Common myeloid progenitor, CD34-positive (primary cell): ENCODE data around the gene ZFX.

Source experiments
- CTCF ChIA-PET: fragments of 350-600 bp; sonication (Branson Sonifier 250); formaldehyde crosslinking; loops from one replicate; lab custom pipeline; 2021; ENCODE audit warnings: antibody characterized with exemption; lab: Charles Lee
- POLR2A ChIA-PET: fragments of 350-600 bp; sonication (Branson Sonifier 250); formaldehyde crosslinking; loops from one replicate; lab custom pipeline; 2021; ENCODE audit warnings: antibody characterized with exemption; lab: Charles Lee
- DNase-seq, 3 donors: peaks; one replicate each; pipeline versions ENCODE4 v3.0.0 to v3.0.0-alpha.2; 2013
- H3K27ac ChIP-seq, 2 experiments: 1 replicate in 1 of 2; 2 replicates in 1 of 2; pipeline ENCODE4 v1.7.0; 2013; ENCODE audit warnings: inconsistent platforms in 2 of 2, low read length in 2 of 2, mild to moderate bottlenecking in 2 of 2, low read depth in 1 of 2, moderate library complexity in 1 of 2; ENCODE audit not compliant: severe bottlenecking in 2 of 2, insufficient read depth in 1 of 2, poor library complexity in 1 of 2
- H3K27me3 ChIP-seq, 5 experiments: replicated peaks in 2 of 5; 1 replicate in 3 of 5; 2 replicates in 2 of 5; pipeline versions ENCODE4 v1.6.1 to v1.7.0; 2013; ENCODE audit warnings: low read length in 4 of 5, mild to moderate bottlenecking in 2 of 5, moderate library complexity in 2 of 5, inconsistent platforms in 1 of 5; ENCODE audit not compliant: insufficient read depth in 5 of 5, control insufficient read depth in 4 of 5
- H3K36me3 ChIP-seq, 4 experiments: 1 replicate in 2 of 4; 2 replicates in 2 of 4; pipeline versions ENCODE4 v1.6.1 to v1.7.0; 2013; ENCODE audit warnings: low read length in 3 of 4, control low read depth in 1 of 4, mild to moderate bottlenecking in 1 of 4; ENCODE audit not compliant: control insufficient read depth in 4 of 4, insufficient read depth in 4 of 4
- H3K4me1 ChIP-seq, 4 experiments: 1 replicate in 3 of 4; 2 replicates in 1 of 4; pipeline versions ENCODE4 v1.6.1 to v1.7.1; 2013; ENCODE audit warnings: low read length in 3 of 4, mild to moderate bottlenecking in 3 of 4, control low read depth in 1 of 4, inconsistent platforms in 1 of 4, moderate library complexity in 1 of 4; ENCODE audit not compliant: control insufficient read depth in 4 of 4, insufficient read depth in 4 of 4; ENCODE audit errors: control extremely low read depth in 1 of 4
- H3K4me3 ChIP-seq, 7 experiments: 1 replicate in 4 of 7; 2 replicates in 3 of 7; pipeline versions ENCODE4 v1.5.1 to v1.7.0; 2013; ENCODE audit warnings: mild to moderate bottlenecking in 7 of 7, low read length in 6 of 7, moderate library complexity in 6 of 7, inconsistent platforms in 2 of 7, low read depth in 2 of 7, control low read depth in 1 of 7; ENCODE audit not compliant: insufficient read depth in 4 of 7, control insufficient read depth in 1 of 7; ENCODE audit errors: extremely low read depth in 1 of 7
- H3K9me3 ChIP-seq, 5 experiments: 1 replicate in 4 of 5; 2 replicates in 1 of 5; pipeline versions ENCODE4 v1.6.1 to v1.7.1; 2013; ENCODE audit warnings: low read length in 4 of 5, mild to moderate bottlenecking in 2 of 5, inconsistent platforms in 1 of 5, low read depth in 1 of 5, moderate library complexity in 1 of 5; ENCODE audit not compliant: control insufficient read depth in 4 of 5, insufficient read depth in 2 of 5; ENCODE audit errors: control extremely low read depth in 1 of 5
- WGBS: methylation state at CpG from one replicate; pipeline ENCODE4 v1.1.5; 2013; ENCODE audit not compliant: insufficient coverage; 5-methylcytosine and 5-hydroxymethylcytosine counted together

ZFX gene

DNA sequence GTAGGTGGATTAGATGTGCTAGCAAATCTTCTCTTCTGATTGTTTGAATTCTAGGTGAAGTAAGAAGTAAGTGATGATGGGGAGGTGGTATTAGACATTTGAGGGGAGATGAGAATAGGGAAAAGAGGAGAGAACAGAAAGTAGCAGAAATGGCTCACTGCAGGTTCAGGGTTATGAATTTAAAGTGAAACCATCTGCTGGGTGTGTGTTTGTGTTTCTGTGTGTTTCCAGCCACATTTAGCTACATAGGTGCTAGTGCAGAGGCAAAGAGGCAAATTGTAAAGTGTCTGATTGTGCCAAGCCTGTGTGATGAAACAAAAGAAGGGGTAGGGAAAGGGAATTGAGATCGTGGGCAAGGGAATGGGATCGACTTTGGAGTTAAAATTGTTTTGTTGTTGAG, 50.6 kb downstream of the ZFX start:
- ChIA-PET POLR2A (no interaction called here), CTCF (no interaction called here)
- no peak for DNase-seq
- no peaks in the 10 kb centered on the region for H3K27me3 ChIP-seq
- no peak overlapping the region for H3K27ac ChIP-seq
- no CpG with 5 or more reads among the region's 2 CpGs for WGBS
- H3K4me3 ChIP-seq, result no peak overlapping the region
- H3K36me3 ChIP-seq, result peaks cover 0 to 29% (median 4%) of the 10 kb centered on the region in 4 experiments
- H3K9me3 ChIP-seq, result no peaks in the 10 kb centered on the region
- peaks cover 0 to 6% (median 0%) of the 10 kb centered on the region in 4 experiments for H3K4me1 ChIP-seq

DNA sequence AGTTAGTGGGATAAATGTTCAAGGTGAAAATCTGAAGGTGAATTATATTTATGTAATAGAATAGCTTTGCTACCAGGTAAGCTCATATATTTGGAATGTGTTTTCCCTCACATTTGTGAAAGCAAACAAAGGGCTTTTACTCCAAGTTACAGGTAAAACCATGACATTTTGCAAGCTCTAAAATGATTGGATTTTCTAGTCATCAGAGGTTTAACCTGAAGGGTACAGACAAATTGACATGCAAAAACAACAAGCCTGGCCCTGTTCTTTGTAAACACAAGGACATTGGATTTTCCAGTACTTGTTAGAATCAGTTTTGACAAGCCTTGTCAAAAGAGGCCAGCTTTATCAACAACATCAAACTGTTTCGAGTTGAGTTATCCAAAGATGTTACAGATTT, 51.7 kb downstream of the ZFX start:
- ChIA-PET POLR2A (no interaction called here), CTCF (no interaction called here)
- no peak overlapping the region for H3K27ac ChIP-seq
- no peaks in the 10 kb centered on the region for H3K9me3 ChIP-seq
- DNase-seq, result no peak
- H3K36me3 ChIP-seq, result peaks cover 0 to 29% (median 4%) of the 10 kb centered on the region in 4 experiments
- WGBS, result 100% methylated on average over 1 of the region's 1 CpG
- H3K27me3 ChIP-seq, result no peaks in the 10 kb centered on the region
- H3K4me3 ChIP-seq, result no peak overlapping the region
- H3K4me1 ChIP-seq, result peaks cover 0 to 7% (median 0%) of the 10 kb centered on the region in 4 experiments

DNA sequence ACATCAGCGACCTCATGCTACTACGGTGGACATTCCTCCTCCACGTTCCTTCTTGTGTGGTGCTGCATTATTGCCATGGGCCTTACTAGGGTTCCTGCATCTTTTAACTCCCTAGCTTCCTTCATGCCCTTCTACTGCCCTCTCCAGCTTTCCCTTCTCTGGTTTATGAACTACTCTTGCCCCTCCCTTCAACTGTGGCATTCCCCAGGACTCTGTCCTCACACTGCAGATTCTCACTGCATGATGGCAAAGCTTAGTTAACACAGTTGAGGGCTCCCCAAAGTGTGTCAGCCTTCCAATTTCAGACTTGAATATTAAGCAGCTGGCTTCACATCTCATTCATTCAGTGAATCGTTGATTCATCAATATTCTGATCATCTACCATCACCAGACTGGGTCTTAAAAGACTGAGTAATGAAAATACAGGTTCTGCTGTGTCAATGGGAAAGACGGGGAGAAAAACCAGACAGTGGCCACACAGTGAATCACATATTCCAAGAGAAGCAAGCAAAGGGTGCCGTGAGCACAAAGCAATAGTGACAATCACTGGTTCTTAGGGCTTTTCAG, 53.0 kb downstream of the ZFX start:
- H3K4me1 ChIP-seq, result peaks cover 0 to 7% (median 0%) of the 10 kb centered on the region in 4 experiments
- no peaks in the 10 kb centered on the region for H3K9me3 ChIP-seq
- CTCF ChIA-PET, result no interaction called here
- whole genome bisulfite sequencing, result 97% methylated on average over 5 of the region's 6 CpGs
- peaks cover 0 to 32% (median 6%) of the 10 kb centered on the region in 4 experiments for H3K36me3 ChIP-seq
- POLR2A ChIA-PET, result no interaction called here
- DNase-seq, result no peak
- H3K4me3 ChIP-seq, result no peak overlapping the region
- H3K27me3 ChIP-seq, result no peaks in the 10 kb centered on the region
- H3K27ac ChIP-seq, result no peak overlapping the region

GRCh38 chrX:24203072-24203808, 53.7 kb downstream of the ZFX start:
- WGBS, result 95% methylated on average over 13 of the region's 13 CpGs
- no peak for DNase-seq
- H3K27ac ChIP-seq, result no peak overlapping the region
- peaks cover 0 to 7% (median 0%) of the 10 kb centered on the region in 4 experiments for H3K4me1 ChIP-seq
- POLR2A ChIA-PET, result no interaction called here
- no peaks in the 10 kb centered on the region for H3K27me3 ChIP-seq
- H3K9me3 ChIP-seq, result no peaks in the 10 kb centered on the region
- CTCF ChIA-PET, result interaction anchor here (1.6 kb wide), 1 partner anchor 14 kb away, joined by 6 read pairs; no protein-coding TSS in a partner anchor
- H3K4me3 ChIP-seq, result no peak overlapping the region
- peaks cover 2 to 37% (median 11%) of the 10 kb centered on the region in 4 experiments for H3K36me3 ChIP-seq

DNA sequence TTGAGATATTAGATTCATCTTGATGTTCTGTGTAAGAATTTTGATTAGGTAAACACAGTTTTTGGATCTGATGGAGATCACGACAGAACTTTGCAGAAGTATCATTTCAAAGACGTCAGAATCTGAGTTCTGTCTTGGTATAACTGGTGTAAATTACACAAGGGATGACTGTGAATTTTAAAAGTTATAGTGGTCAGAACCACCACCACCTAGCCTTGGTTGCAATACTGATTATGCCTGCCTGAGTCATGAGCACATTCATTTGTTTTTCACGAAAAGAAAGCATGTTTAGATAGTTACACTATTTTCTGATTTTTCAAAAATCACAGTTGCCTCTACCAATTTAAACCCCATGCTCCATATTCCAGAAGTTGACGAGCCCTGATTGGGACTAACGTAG, 54.8 kb downstream of the ZFX start:
- DNase-seq, result no peak
- CTCF ChIA-PET, result interaction anchor here (1.6 kb wide), 1 partner anchor 15 kb away, joined by 6 read pairs; no protein-coding TSS in a partner anchor
- WGBS, result 100% methylated on average over 1 of the region's 5 CpGs

GRCh38 chrX:24204958-24205357, 55.4 kb downstream of the ZFX start:
- ChIA-PET CTCF (interaction anchor here (1.6 kb wide), 1 partner anchor 16 kb away, joined by 6 read pairs; no protein-coding TSS in a partner anchor), POLR2A (no interaction called here)
- H3K36me3 ChIP-seq, result peaks cover 10 to 48% (median 19%) of the 10 kb centered on the region in 4 experiments
- DNase-seq, result no peak
- no peaks in the 10 kb centered on the region for H3K27me3 ChIP-seq
- H3K27ac ChIP-seq, result no peak overlapping the region
- peaks cover 0 to 7% (median 0%) of the 10 kb centered on the region in 4 experiments for H3K4me1 ChIP-seq
- no peak overlapping the region for H3K4me3 ChIP-seq
- H3K9me3 ChIP-seq, result no peaks in the 10 kb centered on the region
- WGBS, result 60% methylated on average over 1 of the region's 1 CpG

More for the DNA sequence above, 54.8 kb downstream of the ZFX start:
- peaks cover 0 to 7% (median 0%) of the 10 kb centered on the region in 4 experiments for H3K4me1 ChIP-seq
- no peak overlapping the region for H3K4me3 ChIP-seq
- H3K9me3 ChIP-seq, result no peaks in the 10 kb centered on the region
- no peak overlapping the region for H3K27ac ChIP-seq
- peaks cover 10 to 41% (median 16%) of the 10 kb centered on the region in 4 experiments for H3K36me3 ChIP-seq
- no peaks in the 10 kb centered on the region for H3K27me3 ChIP-seq
- POLR2A ChIA-PET, result no interaction called here

- WGBS, result no CpG with 5 or more reads among the region's 2 CpGs
Measured at GRCh38 chrX:24207826-24208225, 58.3 kb downstream of the ZFX start.

More at GRCh38 chrX:24207826-24208225, 58.3 kb downstream of the ZFX start:
- no peak overlapping the region for H3K27ac ChIP-seq
- peaks cover 0 to 7% (median 0%) of the 10 kb centered on the region in 4 experiments for H3K4me1 ChIP-seq
- DNase-seq, result no peak
- H3K4me3 ChIP-seq, result no peak overlapping the region
- H3K36me3 ChIP-seq, result peaks cover 28 to 60% (median 34%) of the 10 kb centered on the region in 4 experiments
- no peaks in the 10 kb centered on the region for H3K27me3 ChIP-seq
- CTCF ChIA-PET, result no interaction called here
- POLR2A ChIA-PET, result no interaction called here
- no peaks in the 10 kb centered on the region for H3K9me3 ChIP-seq
